PC-3 (cell line): ENCODE measurements around the gene FAU. TPM values are rescaled to one million over a fixed set of nuclear protein-coding genes. Genes with fewer than 3 reads are reported as not detected.

Experiments used
- microRNA-seq: library from miRNA; unstranded; fragments of <30 nt; microRNA quantifications from one replicate; pipeline ENCODE4 v1.1.0, GENCODE V29; 2020; ENCODE audit not compliant: unreplicated experiment
- total RNA-seq: library from RNA; depleted of rRNA; stranded (reverse); fragments of >200 nt; gene quantifications from 2 replicates; pipeline ENCODE4 v1.2.3, GENCODE V29; 2014; rRNA removed

FAU gene
- total RNA-seq, 1 experiment from 2014 or later, result 1,157 TPM

Small RNAs within 50 kb of the gene (microRNA-seq; reads per million reads assigned to microRNA genes)
- 1.0 reads per million for gene MIR6751

Other genes with a start within 250 kb of the FAU start
- gene EHD1, start 243.5 kb downstream of the FAU start, total RNA-seq, result 340 and 370 TPM in 2 replicates
- gene ATG2A, start 204.9 kb downstream of the FAU start, total RNA-seq, result 45.6 and 51.4 TPM in 2 replicates
- gene PPP2R5B, start 197.4 kb downstream of the FAU start, total RNA-seq, result 24.9 and 31.3 TPM in 2 replicates
- not detected in 2 replicates for gene GPHA2, start 186.2 kb downstream of the FAU start, total RNA-seq
- gene MAJIN, start 150.0 kb downstream of the FAU start, total RNA-seq, result not detected in 2 replicates
- gene BATF2, start 125.2 kb downstream of the FAU start, total RNA-seq, result 0.52 TPM in 1 of 2 replicates, not detected in the other
- gene ARL2, start 108.0 kb downstream of the FAU start, total RNA-seq, result 86.0 and 107 TPM in 2 replicates
- 15.1 and 40.4 TPM in 2 replicates for gene SNX15, start 94.7 kb downstream of the FAU start, total RNA-seq
- gene SAC3D1, start 80.9 kb downstream of the FAU start, total RNA-seq, result 61.0 and 82.0 TPM in 2 replicates
- 0.47 TPM in 1 of 2 replicates, not detected in the other for gene NAALADL1, start 63.6 kb downstream of the FAU start, total RNA-seq
- 67.1 and 73.4 TPM in 2 replicates for gene CDCA5, start 38.1 kb downstream of the FAU start, total RNA-seq
- gene ZFPL1, start 37.9 kb downstream of the FAU start, total RNA-seq, result 98.7 and 103 TPM in 2 replicates
- 414 and 743 TPM in 2 replicates for gene VPS51, start 25.9 kb downstream of the FAU start, total RNA-seq
- gene TM7SF2, start 10.3 kb downstream of the FAU start, total RNA-seq, result 38.4 and 44.2 TPM in 2 replicates
- 48.2 and 59.0 TPM in 2 replicates for gene ZNHIT2, start 4.4 kb downstream of the FAU start, total RNA-seq
- 163 and 183 TPM in 2 replicates for gene MRPL49, start 187 bp upstream of the FAU start, total RNA-seq
- 22.3 and 33.2 TPM in 2 replicates for gene SYVN1, start 12.4 kb upstream of the FAU start, total RNA-seq
- not detected in 2 replicates for gene SPDYC, start 48.1 kb upstream of the FAU start, total RNA-seq
- 307 and 407 TPM in 2 replicates for gene CAPN1, start 59.8 kb upstream of the FAU start, total RNA-seq
- 29.0 and 39.7 TPM in 2 replicates for gene POLA2, start 139.8 kb upstream of the FAU start, total RNA-seq
- 16.6 and 25.7 TPM in 2 replicates for gene CDC42EP2, start 192.7 kb upstream of the FAU start, total RNA-seq
- 45.8 and 63.1 TPM in 2 replicates for gene DPF2, start 211.7 kb upstream of the FAU start, total RNA-seq
- gene TIGD3, start 232.6 kb upstream of the FAU start, total RNA-seq, result 1.3 and 1.6 TPM in 2 replicates